Activated T-helper 1 cell treated with anti-CD3 and anti-CD28 coated beads, Interleukin-12 subunit alpha, Interleukin-12 subunit beta, Interleukin-2, Interleukin-4 antibody, amounts not matched to agents 30 ng/mL and 10 ng/mL and 1 ng/mL, durations not matched to agents 14 hours and 24 hours and 36 hours (primary cell): ENCODE measurements around the gene TCERG1. TPM values are rescaled to one million over a fixed set of nuclear protein-coding genes. Genes with fewer than 3 reads are reported as not detected.

Source experiments
- DNase-seq: peaks from one replicate; pipeline ENCODE4 v3.0.0; 2021; ENCODE audit warnings: low spot score
- H3K27ac Mint-ChIP-seq: one replicate; pipeline ENCODE4 v1.8.0; 2021; ENCODE audit warnings: mild to moderate bottlenecking, mixed read lengths
- H3K27me3 Mint-ChIP-seq: one replicate; pipeline ENCODE4 v1.8.0; 2022; ENCODE audit warnings: mild to moderate bottlenecking, moderate library complexity, mixed read lengths; ENCODE audit not compliant: insufficient read depth
- H3K36me3 Mint-ChIP-seq: one replicate; pipeline ENCODE4 v1.8.0; 2021; ENCODE audit warnings: low read depth, mixed read lengths
- H3K4me1 Mint-ChIP-seq: one replicate; pipeline ENCODE4 v1.8.0; 2021; ENCODE audit warnings: low read depth, mixed read lengths
- H3K4me3 Mint-ChIP-seq: one replicate; pipeline ENCODE4 v1.8.0; 2021; ENCODE audit warnings: mild to moderate bottlenecking, moderate library complexity, mixed read lengths
- H3K9me3 Mint-ChIP-seq: one replicate; pipeline ENCODE4 v1.8.0; 2021; ENCODE audit warnings: mixed read lengths
- intact Hi-C: fragments of 100-400 bp; cut with micrococcal nuclease; formaldehyde crosslinking; loops from one replicate; pipeline ENCODE4 v1.15.1; 2024
- total RNA-seq: library from RNA; stranded (reverse); gene quantifications from 2 replicates; pipeline ENCODE4 v1.2.3, GENCODE V29; 2022

TCERG1 gene
- total RNA-seq, 1 donor from 2014 or later, result 160 TPM

DNA sequence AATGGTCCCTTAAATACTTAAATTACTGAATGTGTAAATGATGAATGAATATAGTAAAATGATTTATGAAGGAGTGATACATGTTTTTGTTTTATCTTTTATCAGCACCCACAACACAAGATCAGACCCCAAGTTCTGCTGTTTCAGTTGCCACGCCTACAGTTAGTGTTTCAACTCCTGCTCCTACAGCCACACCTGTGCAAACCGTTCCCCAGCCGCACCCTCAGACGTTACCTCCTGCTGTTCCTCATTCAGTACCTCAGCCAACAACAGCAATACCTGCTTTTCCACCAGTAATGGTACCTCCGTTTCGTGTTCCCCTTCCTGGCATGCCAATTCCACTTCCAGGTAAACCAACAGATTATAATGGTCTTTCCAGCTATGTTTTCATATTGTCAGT is 16.3 kb downstream of the TCERG1 start:
- Mint-ChIP-seq H3K4me1 (peaks cover 29% of the 10 kb centered on the region), H3K36me3 (peaks cover 38% of the 10 kb centered on the region), H3K27me3 (no peaks in the 10 kb centered on the region), H3K9me3 (no peaks in the 10 kb centered on the region), H3K27ac (no peak overlapping the region), H3K4me3 (no peak overlapping the region)
- intact Hi-C loops, result loop anchor here (10.0 kb wide), 1 partner anchor 189 kb away; no protein-coding TSS in a partner anchor
- no peak for DNase-seq

DNA sequence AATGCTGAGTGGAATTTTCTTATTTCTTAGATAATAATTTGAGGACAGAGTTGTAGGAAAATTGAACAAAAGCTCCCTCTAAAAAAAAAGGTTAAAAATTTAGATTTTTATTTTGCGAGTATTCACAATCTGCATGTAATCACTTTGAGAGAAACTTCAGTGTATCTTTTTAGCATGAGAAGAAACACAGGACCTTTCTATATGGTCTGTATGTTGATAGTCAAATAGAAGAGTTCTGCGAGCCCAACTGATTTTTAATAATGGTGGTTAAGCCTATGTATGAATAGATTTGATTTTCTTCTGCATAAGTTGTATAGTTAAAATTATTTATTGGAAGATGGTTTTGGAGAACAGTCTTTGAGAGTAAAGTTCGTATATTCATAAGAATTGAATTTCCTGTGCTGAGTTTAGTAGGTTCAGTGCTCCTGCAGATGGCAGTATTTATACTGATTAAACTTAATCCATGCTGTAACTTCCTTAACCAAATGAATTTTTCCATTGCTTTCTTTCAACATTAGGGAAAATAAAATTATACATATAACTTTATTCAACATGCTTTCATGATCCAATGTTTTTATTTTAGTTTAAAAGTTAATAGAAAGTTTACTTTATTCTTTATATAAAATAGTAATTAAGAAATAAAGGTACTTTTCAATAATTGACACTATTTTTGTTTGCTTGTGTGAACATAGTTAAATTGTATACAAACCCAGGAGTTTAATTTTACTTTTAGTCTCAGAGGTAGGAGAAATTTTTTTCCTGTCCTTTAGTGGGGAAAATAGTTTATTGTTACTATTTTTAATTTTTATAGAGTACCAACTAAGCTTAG is 19.6 kb downstream of the TCERG1 start:
- Mint-ChIP-seq H3K4me1 (peaks cover 24% of the 10 kb centered on the region), H3K36me3 (peaks cover 37% of the 10 kb centered on the region), H3K27ac (no peak overlapping the region), H3K4me3 (no peak overlapping the region), H3K9me3 (no peaks in the 10 kb centered on the region), H3K27me3 (no peaks in the 10 kb centered on the region)
- no peak for DNase-seq
- intact Hi-C loops, result loop anchor here (10.0 kb wide), 1 partner anchor 192 kb away; no protein-coding TSS in a partner anchor

GRCh38 chr5:146467760-146468159 is 20.6 kb downstream of the TCERG1 start:
- intact Hi-C loops, result loop anchor here (10.0 kb wide), 1 partner anchor 193 kb away; no protein-coding TSS in a partner anchor
- Mint-ChIP-seq H3K4me3 (no peak overlapping the region), H3K9me3 (no peaks in the 10 kb centered on the region), H3K27ac (peak overlapping the region; percentile 18), H3K36me3 (peaks cover 42% of the 10 kb centered on the region), H3K27me3 (no peaks in the 10 kb centered on the region), H3K4me1 (peaks cover 31% of the 10 kb centered on the region)
- DNase-seq, result no peak

DNA sequence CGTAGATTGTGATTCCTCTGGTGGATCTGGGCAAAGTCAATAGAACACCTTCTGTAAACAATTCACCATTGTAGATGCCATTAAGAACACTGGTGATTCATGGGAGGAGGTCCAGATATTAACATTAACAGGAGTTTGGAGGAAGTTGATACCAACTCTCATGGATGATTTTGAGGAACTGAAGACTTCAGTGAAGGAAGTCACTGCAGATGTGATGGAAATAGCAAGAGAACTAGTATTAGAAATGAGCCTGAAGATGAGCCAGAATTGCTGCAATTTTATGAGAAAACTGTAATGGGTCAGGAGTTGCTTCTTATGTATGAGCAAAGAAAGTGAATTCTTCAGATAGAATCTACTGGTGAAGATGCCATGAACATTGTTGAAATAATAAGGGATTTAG is 26.9 kb downstream of the TCERG1 start:
- Mint-ChIP-seq H3K27me3 (no peaks in the 10 kb centered on the region), H3K4me1 (peaks cover 7% of the 10 kb centered on the region), H3K9me3 (no peaks in the 10 kb centered on the region), H3K4me3 (no peak overlapping the region), H3K27ac (no peak overlapping the region), H3K36me3 (peaks cover 56% of the 10 kb centered on the region)
- DNase-seq, result no peak
- intact Hi-C loops, result no loop called here

DNA sequence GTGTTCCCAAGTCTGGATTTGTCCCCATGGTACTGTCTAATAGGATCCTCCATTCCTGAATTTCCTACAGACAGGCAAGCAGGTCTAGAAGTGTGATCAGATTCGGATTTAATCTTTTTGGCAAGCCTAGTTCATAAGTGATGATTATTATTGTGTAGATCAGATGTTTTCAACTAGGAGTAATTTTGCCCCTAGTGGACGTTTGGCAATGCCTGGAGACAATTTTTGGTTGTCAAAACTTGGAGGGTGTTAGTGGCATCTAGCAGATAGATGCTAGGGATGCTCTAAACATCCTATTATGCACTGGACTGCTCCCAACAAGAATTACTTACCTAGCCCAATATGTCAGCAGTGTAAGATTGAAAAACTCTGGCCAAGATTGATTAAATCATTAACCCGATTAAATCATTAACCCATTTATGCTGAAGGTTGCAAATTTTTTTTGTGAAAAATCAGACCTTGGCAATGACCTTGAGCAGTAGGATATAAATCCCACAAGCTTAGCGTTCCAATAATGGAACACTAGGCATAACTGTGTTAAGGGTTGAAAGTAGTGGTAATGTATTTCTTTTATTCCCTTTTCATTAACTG is 28.2 kb downstream of the TCERG1 start:
- H3K36me3 Mint-ChIP-seq, result peaks cover 55% of the 10 kb centered on the region
- H3K27ac Mint-ChIP-seq, result no peak overlapping the region
- intact Hi-C loops, result no loop called here
- H3K9me3 Mint-ChIP-seq, result no peaks in the 10 kb centered on the region
- DNase-seq, result no peak
- no peak overlapping the region for H3K4me3 Mint-ChIP-seq
- peaks cover 7% of the 10 kb centered on the region for H3K4me1 Mint-ChIP-seq
- no peaks in the 10 kb centered on the region for H3K27me3 Mint-ChIP-seq

DNA sequence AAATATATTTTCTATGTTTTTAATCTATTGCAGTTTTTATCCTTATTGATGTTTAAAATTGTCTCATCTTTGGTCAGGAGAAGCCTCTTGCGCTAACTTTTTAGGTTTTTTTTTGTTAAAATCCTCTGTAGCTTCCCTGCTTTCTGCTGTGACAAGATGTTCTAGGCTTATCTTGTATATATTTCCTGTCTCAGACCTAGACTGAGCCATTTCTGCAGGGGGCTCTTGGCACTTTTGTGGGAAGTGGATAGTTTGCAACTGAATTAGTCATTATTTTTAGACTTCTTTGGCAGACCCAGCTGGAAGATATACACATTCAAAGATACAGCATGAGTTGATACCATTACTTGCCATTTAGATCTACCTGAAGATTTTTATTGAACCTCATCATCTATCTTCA is 28.8 kb downstream of the TCERG1 start:
- Mint-ChIP-seq H3K9me3 (no peaks in the 10 kb centered on the region), H3K4me3 (no peak overlapping the region), H3K27ac (no peak overlapping the region), H3K36me3 (peaks cover 53% of the 10 kb centered on the region), H3K27me3 (no peaks in the 10 kb centered on the region), H3K4me1 (peaks cover 7% of the 10 kb centered on the region)
- no peak for DNase-seq
- intact Hi-C loops, result loop anchor here (2.0 kb wide), 1 partner anchor 15 kb away; no protein-coding TSS in a partner anchor

- intact Hi-C loops, result loop anchor here (5.0 kb wide), 1 partner anchor 315 kb away; no protein-coding TSS in a partner anchor
- H3K9me3 Mint-ChIP-seq, result no peaks in the 10 kb centered on the region
- no peaks in the 10 kb centered on the region for H3K27me3 Mint-ChIP-seq
- no peak overlapping the region for H3K4me3 Mint-ChIP-seq
- no peak overlapping the region for H3K27ac Mint-ChIP-seq
- DNase-seq, result no peak
- peaks cover 51% of the 10 kb centered on the region for H3K36me3 Mint-ChIP-seq
- no peaks in the 10 kb centered on the region for H3K4me1 Mint-ChIP-seq
These were observed 35.6 kb downstream of the TCERG1 start for GRCh38 chr5:146482775-146483174.

DNA sequence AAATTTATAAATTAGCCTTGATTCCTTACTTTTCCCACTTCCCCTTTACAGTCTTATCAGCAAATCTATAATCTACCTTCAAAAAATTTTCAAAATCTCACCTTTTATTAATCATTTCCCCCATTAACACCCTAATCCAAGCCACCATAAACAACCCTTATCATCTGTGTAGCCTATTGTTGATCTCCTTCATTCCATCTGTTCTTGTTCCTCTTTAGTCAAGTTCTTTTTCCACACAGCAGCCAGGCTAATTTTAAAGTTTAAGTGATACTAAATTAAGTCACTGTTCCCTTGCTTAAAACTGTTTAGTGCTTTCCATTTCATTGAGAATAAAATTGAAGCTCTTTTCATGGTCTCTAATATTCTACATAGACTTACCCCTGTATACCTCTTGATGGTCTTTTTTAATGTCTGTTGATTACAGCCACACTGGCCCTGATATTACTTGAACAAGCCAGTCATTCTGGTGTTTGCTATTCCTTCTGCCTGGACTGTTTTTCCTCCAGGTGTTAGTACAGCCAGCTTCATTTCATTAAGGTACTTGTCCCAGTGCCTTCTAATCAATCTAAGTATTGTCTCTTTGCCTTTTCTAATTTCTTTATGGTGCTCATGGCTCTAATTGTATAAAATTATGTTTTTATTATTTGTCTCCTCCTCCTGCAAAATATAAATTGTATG is 37.7 kb downstream of the TCERG1 start:
- intact Hi-C loops, result loop anchor here (2.0 to 5.0 kb wide), 2 partner anchors 14 to 318 kb away; no protein-coding TSS in a partner anchor
- Mint-ChIP-seq H3K4me1 (no peaks in the 10 kb centered on the region), H3K9me3 (no peaks in the 10 kb centered on the region), H3K4me3 (no peak overlapping the region), H3K27me3 (no peaks in the 10 kb centered on the region), H3K36me3 (peaks cover 60% of the 10 kb centered on the region), H3K27ac (peak overlapping the region; percentile 5)
- no peak for DNase-seq

DNA sequence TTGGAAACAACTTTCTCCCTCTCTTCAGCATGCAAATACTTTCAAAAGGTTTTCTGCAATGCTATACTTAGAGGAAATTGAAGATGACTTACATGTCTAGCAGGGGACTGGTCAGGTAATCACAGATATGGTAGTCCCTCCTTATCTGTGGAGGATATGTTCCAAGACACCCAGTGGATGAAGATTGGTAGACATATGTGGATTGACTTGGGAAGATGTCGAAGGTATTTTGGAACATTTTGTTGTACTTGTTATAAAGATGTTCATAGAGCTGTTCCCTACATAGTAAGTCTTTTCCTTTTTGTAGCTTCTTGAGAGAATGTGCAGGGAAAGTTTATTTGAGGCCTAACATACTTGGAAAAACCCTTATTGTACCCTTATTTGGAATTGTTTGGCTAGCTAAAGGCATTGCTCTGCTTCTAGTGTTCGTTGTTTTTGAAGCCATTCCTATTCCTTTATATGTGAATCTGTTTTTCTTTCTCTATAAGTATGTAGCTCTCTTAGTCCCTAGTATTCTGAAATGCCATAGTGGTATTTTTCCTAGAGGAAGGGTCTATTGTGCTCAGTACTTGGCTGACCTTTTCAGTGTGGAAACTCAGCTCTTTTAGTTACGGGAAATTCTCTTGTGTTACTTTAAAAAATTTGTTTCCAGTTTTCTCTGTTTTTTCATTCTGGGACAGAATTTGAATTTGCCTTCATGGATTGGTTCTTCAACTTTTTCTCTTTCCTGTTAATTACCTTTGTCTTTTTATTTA is 43.1 kb downstream of the TCERG1 start:
- Mint-ChIP-seq H3K4me3 (no peak overlapping the region), H3K4me1 (peaks cover 10% of the 10 kb centered on the region), H3K36me3 (peaks cover 50% of the 10 kb centered on the region), H3K27ac (no peak overlapping the region), H3K27me3 (no peaks in the 10 kb centered on the region), H3K9me3 (no peaks in the 10 kb centered on the region)
- intact Hi-C loops, result no loop called here
- DNase-seq, result no peak

- no peaks in the 10 kb centered on the region for H3K9me3 Mint-ChIP-seq
- DNase-seq, result no peak
- intact Hi-C loops, result no loop called here
- no peaks in the 10 kb centered on the region for H3K27me3 Mint-ChIP-seq
- peaks cover 10% of the 10 kb centered on the region for H3K4me1 Mint-ChIP-seq
- peaks cover 41% of the 10 kb centered on the region for H3K36me3 Mint-ChIP-seq
- H3K4me3 Mint-ChIP-seq, result no peak overlapping the region
- H3K27ac Mint-ChIP-seq, result no peak overlapping the region
These were observed 47.5 kb downstream of the TCERG1 start for GRCh38 chr5:146494656-146495055.

GRCh38 chr5:146499680-146500079 is 52.5 kb downstream of the TCERG1 start:
- intact Hi-C loops, result loop anchor here (10.0 kb wide), 1 partner anchor 45 kb away; no protein-coding TSS in a partner anchor
- H3K4me3 Mint-ChIP-seq, result no peak overlapping the region
- H3K27ac Mint-ChIP-seq, result no peak overlapping the region
- no peak for DNase-seq
- H3K27me3 Mint-ChIP-seq, result no peaks in the 10 kb centered on the region
- no peaks in the 10 kb centered on the region for H3K4me1 Mint-ChIP-seq
- peaks cover 31% of the 10 kb centered on the region for H3K36me3 Mint-ChIP-seq
- no peaks in the 10 kb centered on the region for H3K9me3 Mint-ChIP-seq

GRCh38 chr5:146507428-146507827 is 60.3 kb downstream of the TCERG1 start:
- intact Hi-C loops, result loop anchor here (10.0 kb wide), 1 partner anchor 53 kb away; no protein-coding TSS in a partner anchor
- Mint-ChIP-seq H3K9me3 (no peaks in the 10 kb centered on the region), H3K36me3 (peaks cover 44% of the 10 kb centered on the region)

More at GRCh38 chr5:146507428-146507827, 60.3 kb downstream of the TCERG1 start:
- H3K27ac Mint-ChIP-seq, result peak overlapping the region; percentile 47
- DNase-seq, result no peak
- no peaks in the 10 kb centered on the region for H3K27me3 Mint-ChIP-seq
- no peak overlapping the region for H3K4me3 Mint-ChIP-seq
- no peaks in the 10 kb centered on the region for H3K4me1 Mint-ChIP-seq
